HepG2 (cell line): Measurements from ENCODE around the gene ARL16. TPM values are rescaled to one million over a fixed set of nuclear protein-coding genes. Genes with fewer than 3 reads are reported as not detected.

Experiments
- AGO1 ChIP-seq: fragments of 200-400 bp; formaldehyde crosslinking; IDR thresholded peaks from 2 replicates; pipeline ENCODE4 v1.6.1; 2017; ENCODE audit warnings: mild to moderate bottlenecking, low read depth, low read length, moderate library complexity; ENCODE audit not compliant: poor library complexity, severe bottlenecking
- AGO2 ChIP-seq: fragments of 200-400 bp; formaldehyde crosslinking; optimal IDR thresholded peaks from 2 replicates; pipeline ENCODE3; 2017; ENCODE audit warnings: mild to moderate bottlenecking, low read depth, low read length, moderate library complexity
- CBX5 ChIP-seq: sonication (generic); formaldehyde crosslinking; IDR thresholded peaks from 2 replicates; pipeline ENCODE4 v1.4.0; 2020; ENCODE audit warnings: missing genetic modification reagents, borderline replicate concordance
- CERS6 ChIP-seq: sonication (generic); formaldehyde crosslinking; IDR thresholded peaks from 2 replicates; pipeline ENCODE4 v1.5.0; 2020; ENCODE audit warnings: missing genetic modification reagents
- FOXC1 ChIP-seq: sonication (generic); formaldehyde crosslinking; IDR thresholded peaks from 2 replicates; pipeline ENCODE4 v1.8.0; 2022; ENCODE audit warnings: mild to moderate bottlenecking, missing genetic modification reagents, borderline replicate concordance
- GTF3A ChIP-seq: sonication (generic); formaldehyde crosslinking; conservative IDR thresholded peaks from 2 replicates; pipeline ENCODE4 v1.4.0; 2020; ENCODE audit warnings: mild to moderate bottlenecking, missing genetic modification reagents
- HDAC1 ChIP-seq: sonication (generic); formaldehyde crosslinking; IDR thresholded peaks from 2 replicates; pipeline ENCODE4 v1.5.1; 2020; ENCODE audit warnings: mild to moderate bottlenecking, missing genetic modification reagents
- HNRNPL ChIP-seq: fragments of 200-400 bp; formaldehyde crosslinking; IDR thresholded peaks from 2 replicates; pipeline ENCODE4 v1.6.1; 2017; ENCODE audit warnings: mild to moderate bottlenecking, low read depth, low read length
- IRF2 ChIP-seq: IDR thresholded peaks from 2 replicates; pipeline ENCODE4 v1.6.1; 2018; ENCODE audit warnings: missing genetic modification reagents, missing compliant biosample characterization
- MTA1 ChIP-seq: sonication (generic); formaldehyde crosslinking; IDR thresholded peaks from 2 replicates; pipeline ENCODE4 v1.4.0; 2020; ENCODE audit warnings: missing genetic modification reagents, mild to moderate bottlenecking, borderline replicate concordance
- MXD3 ChIP-seq: IDR thresholded peaks from 2 replicates; pipeline ENCODE4 v1.6.1; 2016; ENCODE audit warnings: mild to moderate bottlenecking, missing biosample characterization, missing genetic modification reagents
- TBX3 ChIP-seq: fragments of 450-650 bp; IDR thresholded peaks from 2 replicates; pipeline ENCODE4 v1.6.1; 2017; ENCODE audit warnings: antibody characterized with exemption, mild to moderate bottlenecking, inconsistent platforms, borderline replicate concordance
- TFDP2 ChIP-seq: sonication (generic); formaldehyde crosslinking; IDR thresholded peaks from 2 replicates; pipeline ENCODE4 v1.4.0; 2020; ENCODE audit warnings: missing genetic modification reagents
- TOE1 ChIP-seq: sonication (generic); formaldehyde crosslinking; IDR thresholded peaks from 2 replicates; pipeline ENCODE4 v1.4.0; 2020; ENCODE audit warnings: mild to moderate bottlenecking, missing genetic modification reagents
- ZBTB2 ChIP-seq: sonication (generic); formaldehyde crosslinking; IDR thresholded peaks from 2 replicates; pipeline ENCODE4 v1.8.0; 2022; ENCODE audit warnings: low read depth, missing genetic modification reagents
- ZBTB37 ChIP-seq: sonication (generic); formaldehyde crosslinking; IDR thresholded peaks from 2 replicates; pipeline ENCODE4 v1.4.0; 2020; ENCODE audit warnings: mild to moderate bottlenecking, missing genetic modification reagents
- ZFP36L1 ChIP-seq: sonication (generic); formaldehyde crosslinking; IDR thresholded peaks from 2 replicates; pipeline ENCODE4 v1.8.0; 2022; ENCODE audit warnings: mild to moderate bottlenecking, missing genetic modification reagents, moderate library complexity
- ZNF143 ChIP-seq: sonication (generic); formaldehyde crosslinking; IDR thresholded peaks from 2 replicates; pipeline ENCODE4 v1.4.0; 2020; ENCODE audit warnings: missing genetic modification reagents
- ZNF274 ChIP-seq: sonication (generic); formaldehyde crosslinking; IDR thresholded peaks from 2 replicates; pipeline ENCODE4 v1.5.1; 2020; ENCODE audit warnings: mild to moderate bottlenecking, missing genetic modification reagents
- ZNF512 ChIP-seq: sonication (generic); formaldehyde crosslinking; IDR thresholded peaks from 2 replicates; pipeline ENCODE4 v1.4.0; 2020; ENCODE audit warnings: mild to moderate bottlenecking, missing genetic modification reagents
- polyA plus RNA-seq, 8 experiments: library from polyadenylated mRNA; depleted of rRNA in 3 of 8; stranded (reverse) in 7 of 8; unstranded in 1 of 8; fragments of >200 nt; fragmentation: Illumina TruSeq in 4 of 8; extraction: Trizol in 4 of 8; gene quantifications; 2 replicates each; pipeline versions ENCODE4 v1.2.1 to v1.2.3, GENCODE V29; 2011 to 2016; ENCODE audit warnings: low read depth in 4 of 8, missing spikeins in 1 of 8, mixed read lengths in 1 of 8; ENCODE audit not compliant: insufficient read depth in 1 of 8
- total RNA-seq, 5 experiments: library from RNA; depleted of rRNA; stranded (reverse); fragments of >200 nt; fragmentation: Illumina TruSeq; extraction: Trizol; gene quantifications; 2 replicates each; pipeline ENCODE4 v1.2.3, GENCODE V29; 2016; ENCODE audit warnings: low read depth in 1 of 5

Gene ARL16
- total and polyA plus RNA-seq, 2 of the 13 experiments (the other 11 are each of a cell fraction or from before 2014, with no cell fraction given), result 20.8 to 30.8 TPM

GRCh38 chr17:81713556-81714411, 30.2 kb upstream of the ARL16 start (continued):
- TF ChIP-seq ZBTB37 (CRISPR knock-in tag), result peak; percentile 83
- TF ChIP-seq HNRNPL, result peak; percentile 96
- TF ChIP-seq ZNF143 (CRISPR knock-in tag), result peak; percentile 52; the same call in 1 of the 2 replicates
- no peak for TF ChIP-seq CERS6 (CRISPR knock-in tag)
- TF ChIP-seq TFDP2 (CRISPR knock-in tag), result peak; percentile 85
- peak; percentile 95 for TF ChIP-seq HDAC1
- TF ChIP-seq AGO1, result peak; percentile 84
- peak; percentile 37; the same call in 1 of the 2 replicates for TF ChIP-seq MXD3 (CRISPR knock-in tag)
- peak; percentile 16; the same call in 1 of the 2 replicates for TF ChIP-seq IRF2 (CRISPR knock-in tag)
- peak; percentile 60 for TF ChIP-seq ZBTB2 (CRISPR knock-in tag)
- TF ChIP-seq ZFP36L1 (CRISPR knock-in tag), result peak; percentile 79; the same call in 1 of the 2 replicates
- TF ChIP-seq TOE1 (CRISPR knock-in tag), result no peak; the same call in 1 of the 2 replicates
- TF ChIP-seq FOXC1 (CRISPR knock-in tag), result peak; percentile 60; the same call in 1 of the 2 replicates
- TF ChIP-seq ZNF274 (CRISPR knock-in tag), result peak; percentile 26; the same call in 1 of the 2 replicates
- TF ChIP-seq MTA1 (CRISPR knock-in tag), result peak; percentile 71; the same call in 1 of the 2 replicates
- TF ChIP-seq CBX5, result peak; percentile 44; the same call in 1 of the 2 replicates
- peak; percentile 94 for TF ChIP-seq AGO2
- TF ChIP-seq ZNF512 (CRISPR knock-in tag), result no peak
- peak; percentile 93 for TF ChIP-seq GTF3A
- TF ChIP-seq TBX3, result peak; percentile 24; the same call in 1 of the 2 replicates
